Peyer's patch (tissue), 4 donors: ENCODE data around the gene ASPG.

Source experiments
- CTCF ChIP-seq, 6 experiments: fragments of 450-650 bp in 4 of 6; fragments of 200-600 bp in 2 of 6; sonication (generic) in 1 of 6; IDR thresholded peaks; one replicate each; pipeline ENCODE4 v1.5.1; 2017 to 2019; ENCODE audit warnings: antibody characterized with exemption in 6 of 6, mild to moderate bottlenecking in 3 of 6, moderate library complexity in 1 of 6
- POLR2A ChIP-seq, 2 donors: fragments of 450-650 bp; IDR thresholded peaks; one replicate each; pipeline ENCODE4 v1.5.1; 2017; ENCODE audit warnings: antibody characterized with exemption in 2 of 2, mild to moderate bottlenecking in 2 of 2, moderate library complexity in 2 of 2

GRCh38 chr14:104164512-104164911 lies 79.0 kb downstream of the ASPG start:
- no peak for TF ChIP-seq CTCF (IDR thresholded peaks at IDR 0.05)
- TF ChIP-seq POLR2A (IDR thresholded peaks at IDR 0.05): no peak
